Esophagus squamous epithelium (tissue), 4 donors: ENCODE measurements around the gene NKAP.

Experiments
- POLR2A ChIP-seq, 4 donors: fragments of 450-650 bp; IDR thresholded peaks; one replicate each; pipeline ENCODE4 v1.6.1; 2017; ENCODE audit warnings: antibody characterized with exemption in 4 of 4, mild to moderate bottlenecking in 4 of 4, moderate library complexity in 3 of 4
- TF ChIP-seq, protein P1 (sequence below), 6 experiments: fragments of 450-650 bp in 4 of 6; fragments of 200-600 bp in 2 of 6; sonication (generic) in 2 of 6; IDR thresholded peaks; one replicate each; pipeline ENCODE4 v1.5.1; 2016 to 2019; ENCODE audit warnings: antibody characterized with exemption in 6 of 6, mild to moderate bottlenecking in 4 of 6, moderate library complexity in 4 of 6

DNA sequence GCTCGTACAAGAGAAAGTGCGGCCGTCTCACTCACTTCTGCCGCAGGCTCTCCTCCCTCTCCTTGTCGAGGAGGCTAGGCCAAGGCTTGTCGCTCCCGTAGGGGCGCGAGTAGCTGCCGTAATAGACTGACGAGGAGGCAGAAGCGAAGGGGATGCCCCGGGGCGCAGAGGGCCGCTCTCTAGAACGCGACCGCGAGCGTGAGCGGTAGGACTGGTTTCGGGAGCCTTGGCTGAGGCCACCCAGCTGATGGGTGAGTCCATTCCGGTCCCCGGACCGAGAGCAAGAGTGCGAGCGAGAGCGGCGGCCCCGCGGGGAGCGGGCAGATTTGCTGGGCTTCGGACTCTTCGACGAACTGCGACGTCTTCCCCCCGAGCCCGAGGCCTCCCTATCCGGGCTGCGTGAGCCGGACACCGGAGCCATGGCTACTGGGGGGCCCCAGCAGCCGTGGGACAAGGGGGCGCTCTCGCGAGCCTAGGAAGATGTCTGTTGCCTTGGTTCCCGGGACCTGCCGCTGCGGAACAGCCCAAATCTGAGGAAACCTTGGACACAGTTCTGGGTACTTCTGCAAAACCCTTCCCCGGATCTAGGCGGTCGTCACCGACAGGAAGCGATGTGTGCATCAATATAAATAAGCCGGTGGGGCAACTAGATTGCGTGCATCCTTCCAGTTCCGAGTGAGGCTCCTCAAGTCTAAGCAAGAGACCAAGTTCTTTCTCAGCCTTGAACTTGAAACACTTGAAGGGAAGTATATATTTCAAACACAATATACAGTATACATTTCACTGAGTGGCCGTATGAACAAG is at the start of gene NKAP:
- TF ChIP-seq, protein P1, sequence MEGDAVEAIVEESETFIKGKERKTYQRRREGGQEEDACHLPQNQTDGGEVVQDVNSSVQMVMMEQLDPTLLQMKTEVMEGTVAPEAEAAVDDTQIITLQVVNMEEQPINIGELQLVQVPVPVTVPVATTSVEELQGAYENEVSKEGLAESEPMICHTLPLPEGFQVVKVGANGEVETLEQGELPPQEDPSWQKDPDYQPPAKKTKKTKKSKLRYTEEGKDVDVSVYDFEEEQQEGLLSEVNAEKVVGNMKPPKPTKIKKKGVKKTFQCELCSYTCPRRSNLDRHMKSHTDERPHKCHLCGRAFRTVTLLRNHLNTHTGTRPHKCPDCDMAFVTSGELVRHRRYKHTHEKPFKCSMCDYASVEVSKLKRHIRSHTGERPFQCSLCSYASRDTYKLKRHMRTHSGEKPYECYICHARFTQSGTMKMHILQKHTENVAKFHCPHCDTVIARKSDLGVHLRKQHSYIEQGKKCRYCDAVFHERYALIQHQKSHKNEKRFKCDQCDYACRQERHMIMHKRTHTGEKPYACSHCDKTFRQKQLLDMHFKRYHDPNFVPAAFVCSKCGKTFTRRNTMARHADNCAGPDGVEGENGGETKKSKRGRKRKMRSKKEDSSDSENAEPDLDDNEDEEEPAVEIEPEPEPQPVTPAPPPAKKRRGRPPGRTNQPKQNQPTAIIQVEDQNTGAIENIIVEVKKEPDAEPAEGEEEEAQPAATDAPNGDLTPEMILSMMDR (IDR thresholded peaks at IDR 0.05): peak in 1 of 6 experiments; percentile 13
- TF ChIP-seq POLR2A (IDR thresholded peaks at IDR 0.05): peak in 2 of 4 donors; percentile 22 to 55
